Activated CD4-positive, CD25-positive, alpha-beta regulatory T cell treated with anti-CD3 and anti-CD28 coated beads, Interleukin-2, amount 50 U/mL, for 16 hours (primary cell): Measurements from ENCODE around the gene METTL2A.
"Not testable (repeated sequence)": the region's sequence is repeated elsewhere in the genome, so short reads cannot be mapped to it uniquely, and the experiment has no call there.

Experiments
- DNase-seq: peaks from one replicate; pipeline ENCODE4 v3.0.0-alpha.2; 2020; ENCODE audit warnings: low read depth, low spot score

The METTL2A gene, protein sequence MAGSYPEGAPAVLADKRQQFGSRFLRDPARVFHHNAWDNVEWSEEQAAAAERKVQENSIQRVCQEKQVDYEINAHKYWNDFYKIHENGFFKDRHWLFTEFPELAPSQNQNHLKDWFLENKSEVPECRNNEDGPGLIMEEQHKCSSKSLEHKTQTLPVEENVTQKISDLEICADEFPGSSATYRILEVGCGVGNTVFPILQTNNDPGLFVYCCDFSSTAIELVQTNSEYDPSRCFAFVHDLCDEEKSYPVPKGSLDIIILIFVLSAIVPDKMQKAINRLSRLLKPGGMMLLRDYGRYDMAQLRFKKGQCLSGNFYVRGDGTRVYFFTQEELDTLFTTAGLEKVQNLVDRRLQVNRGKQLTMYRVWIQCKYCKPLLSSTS

DNA sequence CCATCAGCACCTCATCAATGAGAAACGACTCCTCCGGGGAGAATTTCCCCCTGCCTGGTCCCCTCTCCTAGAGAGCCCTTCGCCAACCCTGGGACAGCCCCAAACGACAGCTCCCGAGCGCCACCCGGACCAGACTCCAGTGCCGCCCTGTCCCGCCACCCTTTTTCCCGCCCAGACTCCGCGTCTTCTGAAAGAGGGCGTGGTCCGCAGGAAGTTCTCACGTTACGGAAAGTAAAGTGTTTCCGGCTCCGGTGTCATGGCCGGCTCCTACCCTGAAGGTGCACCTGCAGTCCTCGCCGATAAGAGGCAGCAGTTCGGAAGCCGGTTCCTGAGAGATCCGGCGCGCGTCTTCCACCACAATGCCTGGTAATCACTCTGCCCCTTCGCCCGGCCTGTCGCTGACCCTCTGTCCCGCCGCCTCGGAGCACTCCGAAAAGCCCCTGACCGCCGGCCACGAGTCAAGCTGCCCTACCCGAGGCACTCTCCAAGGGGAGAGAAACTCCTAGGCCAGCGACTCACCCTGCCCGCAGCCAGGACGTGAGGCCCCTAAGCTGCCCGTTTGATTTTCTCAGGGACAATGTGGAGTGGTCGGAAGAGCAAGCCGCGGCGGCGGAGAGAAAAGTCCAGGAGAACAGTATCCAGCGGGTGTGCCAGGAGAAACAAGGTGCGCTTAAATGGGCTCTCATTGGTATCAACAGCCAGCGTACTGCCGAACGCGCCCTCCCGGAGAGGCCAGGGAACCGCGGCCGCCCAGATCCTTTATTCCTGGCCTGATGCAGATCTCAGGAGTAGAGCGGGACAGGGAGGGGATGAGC is at the start of gene METTL2A:
TSS of gene METTL2A (plus strand) at position 251 of the 815 bp plus-strand sequence. CDS start at position 257, 6 bp downstream.
- DNase-seq = peak; percentile 76

DNA sequence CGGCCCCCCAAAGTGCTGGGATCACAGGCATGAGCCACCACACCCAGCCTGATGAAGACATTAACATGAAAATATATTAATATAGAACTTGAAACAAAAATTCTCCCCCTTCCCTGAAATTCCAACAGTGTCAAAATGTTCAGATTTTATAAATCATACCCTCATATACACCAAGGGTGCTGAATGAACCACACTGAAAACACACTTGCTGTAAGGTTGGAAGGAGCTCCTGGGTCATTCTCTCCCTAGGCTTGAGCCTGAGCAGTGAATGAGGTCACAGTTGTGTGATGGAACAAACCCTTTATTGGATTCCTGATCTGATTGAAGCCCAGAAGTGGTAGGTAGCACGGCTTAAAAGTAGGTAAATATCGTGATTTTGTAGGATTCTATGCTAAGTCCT is 43.4 kb upstream of the METTL2A start, which contains the start of gene EFCAB3:
TSS of gene EFCAB3 (plus strand) at position 301 of the 400 bp plus-strand sequence. CDS start 2,427 bp downstream, outside the sequence.
- no peak for DNase-seq

DNA sequence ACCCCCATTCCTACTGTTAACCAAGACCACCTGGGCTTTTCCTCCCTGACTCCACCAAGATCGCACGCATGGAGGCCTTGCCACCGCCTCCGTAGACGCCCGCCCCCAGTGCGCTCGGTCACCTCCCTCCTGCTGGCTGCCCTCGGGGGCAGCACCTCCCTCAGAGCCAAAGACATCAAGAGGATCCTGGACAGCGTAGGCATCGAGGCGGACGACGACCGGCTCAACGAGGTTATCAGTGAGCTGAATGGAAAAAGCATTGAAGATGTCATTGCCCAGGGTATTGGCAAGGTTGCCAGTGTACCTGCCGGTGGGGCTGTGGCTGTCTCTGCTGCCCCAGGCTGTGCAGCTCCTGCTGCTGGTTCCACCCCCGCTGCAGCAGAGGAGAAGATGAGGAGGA is 42.1 kb upstream of the METTL2A start:
- DNase-seq = no peak

DNA sequence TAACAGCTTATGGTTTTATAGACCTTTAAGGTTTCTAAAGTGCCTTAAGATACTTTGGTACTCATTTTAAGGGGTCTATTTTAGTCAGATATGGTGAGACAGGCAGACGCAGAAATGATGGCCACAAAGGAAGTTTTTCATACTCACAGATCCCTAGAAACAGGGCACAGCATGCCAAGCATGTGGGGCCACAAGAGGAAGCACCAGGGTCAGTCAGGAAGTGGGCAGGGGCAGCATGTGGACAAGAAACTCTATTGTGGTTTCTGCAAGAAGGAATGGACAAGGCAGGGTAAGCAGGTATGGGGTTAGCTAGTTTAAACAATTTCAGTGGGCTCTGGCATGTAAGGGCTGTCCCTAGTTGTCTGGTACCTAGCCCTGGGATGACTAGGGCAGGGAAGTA is 34.8 kb upstream of the METTL2A start:
- DNase-seq = no peak

DNA sequence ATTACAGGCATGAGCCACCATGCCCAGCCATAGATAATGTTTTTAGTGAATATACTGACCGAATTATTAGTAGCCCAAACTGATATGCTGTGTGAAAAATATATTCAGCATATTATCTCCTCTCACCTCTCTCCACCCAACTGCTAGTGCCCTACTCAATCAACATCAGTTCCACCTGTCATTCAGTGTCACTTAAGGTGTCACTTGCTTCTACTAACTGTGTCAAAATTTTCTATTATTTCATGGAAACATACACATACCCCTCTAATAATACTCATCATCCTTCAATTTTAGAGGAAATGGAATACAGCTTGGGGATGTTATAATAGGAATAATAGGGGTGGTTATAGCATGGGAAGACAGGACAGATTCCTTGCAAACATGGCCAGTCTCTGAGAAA is 30.8 kb upstream of the METTL2A start:
- DNase-seq = no peak

DNA sequence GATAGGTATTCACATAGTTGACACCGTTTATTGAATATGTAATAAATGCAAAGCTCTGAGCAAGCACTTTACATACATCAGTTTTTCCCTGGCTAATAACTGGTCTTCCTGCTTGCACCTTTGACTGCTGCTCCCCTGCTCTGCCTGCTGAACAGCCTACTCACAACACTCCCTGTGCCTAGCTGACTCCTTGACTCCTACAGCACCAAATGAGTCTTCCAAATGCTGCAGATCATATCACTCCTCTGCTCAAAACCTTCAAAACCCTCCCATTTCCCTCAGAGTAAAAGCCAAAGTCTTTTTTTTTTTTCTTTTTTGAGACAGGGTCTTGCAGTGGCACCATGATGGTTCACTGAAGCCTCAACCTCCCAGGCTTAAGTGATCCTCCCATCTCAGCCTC is 24.8 kb upstream of the METTL2A start:
- no peak for DNase-seq

DNA sequence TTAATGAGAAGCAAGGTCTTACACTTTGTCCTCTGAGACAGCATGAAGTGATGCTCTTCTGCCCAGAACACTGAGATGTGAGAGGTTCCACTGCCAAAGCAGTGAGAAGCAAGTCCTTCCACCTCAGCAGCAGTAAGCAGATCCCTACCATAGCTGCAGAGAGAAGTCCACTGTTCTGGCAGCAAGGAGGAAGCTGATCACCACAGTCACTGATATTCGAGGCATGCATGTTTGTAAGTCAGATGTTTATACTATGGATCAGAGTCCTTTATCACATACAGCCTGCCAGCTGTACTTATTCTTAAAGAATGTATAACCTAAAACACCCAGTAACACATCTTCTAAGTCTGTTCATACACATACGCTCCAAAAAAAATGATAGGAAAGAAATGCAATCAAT is 18.2 kb upstream of the METTL2A start:
- DNase-seq = no peak

DNA sequence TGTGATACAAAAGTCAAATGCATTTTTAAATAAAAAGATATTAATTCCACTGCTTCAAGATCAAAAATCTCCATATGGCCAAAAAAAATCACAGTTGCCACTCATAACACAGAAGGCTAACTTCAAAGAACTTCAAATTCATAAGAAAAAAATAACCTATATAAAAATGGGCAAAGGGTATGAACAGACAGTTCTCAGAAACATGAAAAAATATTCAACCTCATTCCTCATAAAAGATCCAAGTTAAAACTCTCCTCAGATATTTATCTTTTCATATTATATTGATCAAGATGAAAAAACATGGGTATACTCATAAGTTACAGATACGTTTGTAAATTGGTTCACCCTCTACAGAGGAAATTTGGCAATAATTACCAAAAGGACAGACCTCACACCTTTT is 10.6 kb upstream of the METTL2A start:
- DNase-seq = not testable (repeated sequence)

DNA sequence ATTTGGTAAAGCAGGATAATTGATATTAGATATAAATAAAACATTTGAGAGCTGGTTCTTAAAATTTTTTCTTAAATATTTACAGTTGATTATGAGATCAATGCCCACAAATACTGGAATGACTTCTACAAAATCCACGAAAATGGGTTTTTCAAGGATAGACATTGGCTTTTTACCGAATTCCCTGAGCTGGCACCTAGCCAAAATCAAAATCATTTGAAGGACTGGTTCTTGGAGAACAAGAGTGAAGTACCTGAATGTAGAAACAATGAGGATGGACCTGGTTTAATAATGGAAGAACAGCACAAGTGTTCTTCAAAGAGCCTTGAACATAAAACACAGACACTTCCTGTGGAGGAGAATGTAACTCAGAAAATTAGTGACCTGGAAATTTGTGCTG is 2.5 kb downstream of the METTL2A start:
- DNase-seq = not testable (repeated sequence)

DNA sequence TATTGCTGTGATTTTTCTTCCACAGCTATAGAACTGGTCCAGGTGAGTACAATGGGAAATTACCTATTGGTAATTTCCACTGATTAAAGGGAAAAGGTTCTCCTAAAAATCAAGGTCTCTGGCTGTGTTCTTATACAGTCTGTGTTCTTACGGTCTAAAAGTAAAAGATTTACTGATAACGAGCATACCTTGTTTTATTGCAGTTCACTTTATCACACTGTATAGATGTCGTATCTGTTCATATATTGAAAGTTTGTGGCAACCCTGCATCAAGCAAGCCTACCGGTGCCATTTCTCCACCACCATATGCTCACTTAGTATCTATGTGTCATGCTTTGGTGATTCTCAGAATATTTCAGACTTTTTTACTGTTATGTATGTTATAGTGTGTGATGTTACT is 11.6 kb downstream of the METTL2A start:
- DNase-seq = not testable (repeated sequence)

DNA sequence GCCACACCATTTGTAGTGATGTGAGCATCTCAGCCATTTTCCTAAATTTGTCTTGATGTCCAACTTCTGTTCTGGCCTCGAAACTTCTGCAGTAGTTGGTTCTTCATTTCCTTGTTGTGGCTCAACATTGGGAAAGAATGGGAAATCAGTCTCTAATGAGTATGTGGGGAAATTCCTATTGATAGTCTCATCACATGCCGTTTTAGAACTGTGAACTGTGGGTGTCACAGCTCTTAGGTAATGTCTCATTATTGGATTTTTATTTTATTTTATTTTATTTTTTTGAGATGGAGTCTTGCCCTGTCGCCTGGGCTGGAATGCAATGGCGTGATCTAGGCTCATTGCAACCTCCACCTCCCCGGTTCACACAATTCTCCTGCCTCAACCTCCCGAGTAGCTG is 17.5 kb downstream of the METTL2A start:
- DNase-seq = not testable (repeated sequence)

DNA sequence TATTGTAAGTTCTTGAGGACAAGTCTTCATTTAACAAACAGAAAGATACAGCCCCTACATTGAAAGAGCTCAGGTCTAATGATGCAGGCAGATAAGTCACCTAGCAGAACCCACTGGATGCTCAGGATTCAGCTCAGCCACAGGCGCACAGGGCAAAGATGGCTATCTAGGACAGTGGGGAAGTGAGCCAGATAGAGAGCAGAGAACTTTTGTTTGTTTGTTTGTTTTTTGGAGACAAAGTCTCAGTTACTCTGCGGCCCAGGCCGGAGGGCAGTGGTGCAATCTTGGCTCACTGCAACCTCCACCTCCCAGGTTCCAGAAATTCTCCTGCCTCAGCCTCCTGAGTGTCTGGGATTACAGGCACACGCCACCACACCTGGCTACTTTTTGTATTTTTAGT is 20.4 kb downstream of the METTL2A start:
- no peak for DNase-seq

DNA sequence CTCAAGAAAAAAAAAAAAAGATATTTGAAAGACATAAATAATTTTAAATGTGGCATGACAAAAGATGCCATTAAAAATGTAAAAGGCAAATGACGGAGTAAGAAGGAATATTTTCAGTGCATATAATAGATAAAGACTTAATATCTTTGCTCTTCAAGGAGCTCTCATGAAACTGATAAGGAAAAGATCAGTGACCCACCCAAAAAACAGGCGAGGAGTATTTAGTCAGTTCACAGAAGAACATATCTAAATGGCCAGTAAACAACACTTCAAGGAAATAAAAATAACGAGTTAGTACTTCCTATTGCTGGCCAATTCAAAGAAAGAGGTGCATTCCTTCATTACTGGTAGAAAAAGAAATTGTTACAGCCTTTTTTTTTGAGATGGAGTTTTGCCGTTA is 22.1 kb downstream of the METTL2A start:
- DNase-seq = not testable (repeated sequence)

DNA sequence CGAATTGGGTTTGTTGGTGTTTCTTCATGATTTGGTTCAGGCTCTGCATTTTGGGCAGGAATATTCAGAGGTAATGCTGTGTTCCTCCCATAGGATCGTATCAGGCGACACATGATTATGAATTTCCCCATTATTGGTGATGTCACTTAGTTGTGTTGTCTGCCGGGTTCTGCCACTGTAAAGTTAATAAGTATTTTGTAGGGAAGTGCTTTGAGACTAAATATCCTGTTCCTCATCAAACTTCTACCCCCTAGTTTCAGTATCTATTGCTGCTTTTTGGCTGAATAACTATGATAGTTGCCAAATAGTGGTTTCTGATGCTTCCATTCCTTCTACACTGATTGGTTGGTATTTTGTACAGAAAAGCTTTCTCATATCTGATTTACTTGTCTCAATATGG is 28.5 kb downstream of the METTL2A start:
- DNase-seq = not testable (repeated sequence)

DNA sequence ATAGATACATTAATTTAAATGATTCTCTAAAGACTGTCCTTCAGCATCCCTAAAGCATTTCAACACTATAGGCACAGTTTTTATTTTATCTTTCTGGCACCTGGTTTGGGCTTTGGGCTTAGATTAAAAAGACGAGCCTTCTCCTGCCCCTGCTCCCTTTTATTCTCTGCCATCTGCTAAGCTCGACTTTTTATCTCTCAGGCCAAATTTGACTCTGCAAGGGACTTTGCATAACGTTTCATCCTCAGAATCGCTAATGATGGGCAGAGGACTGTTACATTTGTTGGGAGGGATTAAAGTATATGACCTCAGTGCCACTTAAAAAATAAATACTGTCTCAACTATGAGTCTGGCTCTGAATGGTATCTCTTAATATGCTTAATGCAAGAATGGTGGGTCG is 29.3 kb downstream of the METTL2A start:
- DNase-seq = not testable (repeated sequence)

DNA sequence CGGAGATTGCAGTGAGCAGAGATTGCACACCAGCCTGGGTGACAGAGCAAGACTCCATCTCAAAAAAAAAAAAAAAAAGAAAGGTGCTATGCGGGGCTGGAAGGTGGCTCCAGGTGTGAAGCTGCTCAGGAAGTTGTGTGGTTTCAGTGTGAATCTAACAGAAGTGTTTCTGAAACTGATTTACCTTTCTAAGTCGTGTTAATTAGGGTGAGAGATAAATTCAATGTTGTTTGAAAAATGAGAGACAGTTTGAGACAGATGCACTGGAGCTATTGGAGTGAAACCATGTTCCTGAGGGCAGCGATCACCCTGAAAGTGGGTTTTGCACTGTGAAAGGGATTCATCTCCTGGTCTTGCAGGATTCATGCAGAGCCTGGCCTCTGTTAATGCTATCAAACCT is 30.0 kb downstream of the METTL2A start:
- DNase-seq = not testable (repeated sequence)

DNA sequence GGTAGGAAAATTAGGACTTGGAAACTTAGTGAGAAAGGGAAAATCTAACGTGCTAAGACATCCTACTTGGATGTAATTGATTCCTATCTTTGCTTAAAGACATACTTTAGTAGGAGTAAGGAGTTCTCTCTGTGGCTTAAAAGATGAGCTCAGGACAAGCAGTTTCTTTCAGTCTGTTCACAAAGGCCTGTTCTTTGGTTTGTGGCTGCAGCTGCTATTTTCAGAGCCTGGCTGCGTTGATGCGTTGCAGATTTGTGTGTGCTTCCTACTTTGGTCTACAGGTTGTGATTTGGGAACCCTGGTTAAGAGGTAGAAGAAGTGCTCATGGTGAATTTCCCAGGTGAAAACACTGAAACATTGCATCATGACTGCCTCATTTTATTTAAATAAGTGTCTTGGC is 30.4 kb downstream of the METTL2A start:
- DNase-seq = not testable (repeated sequence)

DNA sequence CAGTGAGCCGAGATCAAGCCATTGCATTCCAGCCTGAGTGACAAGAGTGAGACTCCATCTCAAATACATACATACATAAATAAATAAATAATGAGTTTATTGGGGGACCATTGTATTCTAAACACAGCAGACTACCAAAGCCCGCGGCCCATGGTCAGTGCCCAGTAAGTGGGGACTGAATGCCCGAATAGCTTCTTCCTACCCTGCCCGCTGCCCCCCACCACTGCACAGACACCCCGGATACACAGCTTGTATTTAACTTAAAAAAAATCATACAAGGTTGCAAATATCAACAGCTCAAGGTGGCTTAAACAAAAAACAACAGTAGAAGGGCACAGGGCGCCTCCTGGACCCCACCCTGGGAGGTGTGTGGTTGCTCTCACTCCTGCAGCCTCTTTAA is 32.3 kb downstream of the METTL2A start:
- DNase-seq = no peak

DNA sequence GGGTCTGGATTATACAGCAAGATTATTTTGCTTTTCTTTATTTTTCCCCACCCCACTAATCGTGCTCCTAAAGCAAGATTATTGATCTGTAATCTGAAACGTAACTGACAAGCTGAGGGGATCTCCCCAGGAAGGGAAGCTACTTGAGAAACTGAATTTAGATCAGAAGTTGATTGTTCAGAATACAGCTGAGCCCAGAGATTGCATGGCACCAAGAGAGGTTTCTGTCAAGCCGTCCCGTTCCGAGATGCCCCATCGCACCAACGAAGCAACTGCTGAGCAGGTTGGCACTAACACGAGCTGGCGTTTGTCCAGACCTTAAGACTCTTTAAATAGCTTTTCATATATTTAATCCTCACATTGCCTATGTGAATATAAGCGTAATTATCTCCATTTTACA is 34.8 kb downstream of the METTL2A start:
- not testable (repeated sequence) for DNase-seq

DNA sequence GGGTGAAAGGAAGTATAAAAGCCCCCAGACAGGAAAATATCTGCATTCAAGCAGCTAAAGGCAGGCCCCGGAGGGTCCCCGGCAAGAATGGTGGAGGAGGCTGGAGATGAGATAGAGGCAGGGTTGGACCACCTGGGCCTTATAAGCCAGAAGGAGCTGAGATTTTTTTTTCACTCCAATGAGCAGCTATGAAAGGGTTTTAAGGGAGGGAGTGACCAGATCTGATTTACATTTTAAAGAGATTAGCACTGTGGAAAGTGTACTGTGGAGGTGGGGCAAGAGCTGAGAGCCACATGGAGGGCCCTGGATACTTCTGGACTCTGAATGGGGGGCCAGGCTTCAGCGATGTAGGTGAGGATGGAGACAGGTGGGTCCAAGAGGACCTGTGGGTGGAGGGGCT is 40.7 kb downstream of the METTL2A start:
- not testable (repeated sequence) for DNase-seq

DNA sequence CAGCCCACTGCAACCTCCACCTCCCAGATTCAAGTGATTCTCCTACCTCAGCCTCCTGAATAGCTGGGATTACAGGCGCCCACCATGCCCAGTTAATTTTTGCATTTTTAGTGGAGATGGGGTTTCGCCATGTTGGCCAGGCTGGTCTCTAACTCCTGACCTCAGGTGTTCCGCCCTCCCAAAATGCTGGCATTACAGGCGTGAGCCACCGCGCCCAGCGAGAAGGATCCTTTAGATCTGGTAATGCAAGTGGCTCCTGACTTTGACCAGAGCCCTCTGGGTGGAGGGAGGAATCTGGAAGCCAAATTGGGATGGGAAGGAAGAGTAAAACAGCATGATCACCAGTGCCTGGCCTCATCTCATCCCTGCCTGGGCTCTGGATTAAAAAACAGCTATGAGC is 41.6 kb downstream of the METTL2A start:
- DNase-seq = not testable (repeated sequence)

DNA sequence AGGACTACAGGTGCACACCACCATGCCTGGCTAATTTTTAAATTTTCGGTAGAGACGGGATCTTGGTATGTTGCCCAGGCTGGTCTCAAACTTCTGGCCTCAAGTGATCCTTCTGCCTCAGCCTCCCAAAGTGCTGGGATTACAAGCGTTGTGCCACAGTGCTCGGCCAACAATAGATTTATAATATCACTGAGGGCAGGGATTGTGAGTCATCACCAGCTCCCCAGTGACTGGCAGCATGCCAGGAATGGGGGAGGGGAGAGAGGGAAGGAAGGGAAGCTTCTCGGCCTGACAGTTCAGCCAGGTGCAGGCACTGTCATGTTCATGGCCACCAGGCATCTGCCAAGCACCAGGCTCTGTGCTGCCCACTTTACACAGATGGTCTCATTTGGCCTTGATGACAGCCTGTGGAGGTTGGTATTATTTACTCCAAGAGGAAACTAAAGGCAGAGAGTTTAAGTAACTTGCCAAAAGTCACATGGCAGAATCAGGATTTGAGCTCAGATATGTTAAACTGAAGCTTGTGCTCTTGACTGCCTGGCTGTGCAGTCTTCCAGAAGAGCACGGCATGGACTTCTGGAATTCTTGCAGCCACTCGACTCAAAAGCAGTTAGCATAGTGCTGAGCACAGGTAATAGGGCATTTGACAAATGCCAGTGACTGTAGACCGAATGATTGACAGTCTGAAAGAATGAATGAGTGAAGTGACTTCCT is 47.1 kb downstream of the METTL2A start:
- DNase-seq = peak; percentile 37
